Brain pericyte (primary cell): Measurements from ENCODE around the gene ANKHD1.
"Not testable (repeated sequence)": the region's sequence is repeated elsewhere in the genome, so short reads cannot be mapped to it uniquely, and the experiment has no call there.

Experiments used
- DNase-seq: peaks from one replicate; pipeline ENCODE4 v3.0.0-alpha.2; 2012; ENCODE audit warnings: low read depth, low spot score

ANKHD1 gene

DNA sequence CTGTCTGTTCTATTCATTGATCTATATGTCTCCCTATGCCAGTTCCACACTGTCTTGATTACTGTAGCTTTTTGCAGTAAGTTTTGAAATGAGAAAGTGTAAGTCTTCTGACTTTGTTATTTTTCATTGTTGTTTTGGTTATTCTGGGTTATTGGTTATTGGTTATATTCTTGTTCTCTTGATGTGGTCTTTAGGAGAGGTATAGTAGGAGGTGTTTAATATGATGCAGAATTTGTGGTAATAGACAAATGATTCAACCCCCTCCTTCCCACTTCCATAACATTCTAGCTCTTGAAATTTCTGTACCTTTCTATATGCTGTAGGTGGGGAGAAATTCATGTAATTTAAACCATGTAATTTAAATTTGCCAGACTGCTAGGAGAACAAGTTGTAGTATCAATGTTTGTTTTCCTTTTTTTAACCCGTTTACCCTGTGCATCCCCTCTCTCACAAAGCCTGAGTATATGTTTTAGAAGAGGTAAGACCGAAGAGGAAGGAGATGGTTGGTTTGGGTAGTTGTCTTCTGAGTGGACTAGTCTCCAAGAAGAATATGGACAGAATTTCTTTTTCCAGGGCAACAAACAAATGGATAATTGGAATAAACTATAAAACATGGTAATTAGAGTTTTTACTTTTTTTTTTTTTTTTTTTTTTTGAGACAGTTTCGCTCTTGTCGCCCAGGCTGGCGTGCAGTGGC lies 19.2 kb downstream of the ANKHD1 start:
- DNase-seq = no peak

DNA sequence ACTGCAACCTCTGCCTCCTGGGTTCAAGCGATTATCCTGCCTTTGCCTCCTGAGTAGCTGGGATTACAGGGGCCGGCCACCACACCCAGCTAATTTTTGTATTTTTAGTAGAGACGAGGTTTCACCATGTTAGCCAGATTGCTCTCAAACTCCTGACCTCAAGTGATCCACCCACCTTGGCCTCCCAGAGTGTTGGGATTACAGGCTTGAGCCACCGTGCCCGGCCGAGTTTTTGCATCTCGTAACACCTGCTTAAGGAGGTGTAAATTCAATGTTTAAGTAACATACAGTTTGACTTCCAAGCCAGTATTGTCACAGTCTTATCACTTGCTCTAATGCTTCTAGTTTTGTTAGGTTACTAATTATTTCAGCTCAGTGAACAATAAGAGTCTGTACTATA lies 19.7 kb downstream of the ANKHD1 start:
- DNase-seq = not testable (repeated sequence)

DNA sequence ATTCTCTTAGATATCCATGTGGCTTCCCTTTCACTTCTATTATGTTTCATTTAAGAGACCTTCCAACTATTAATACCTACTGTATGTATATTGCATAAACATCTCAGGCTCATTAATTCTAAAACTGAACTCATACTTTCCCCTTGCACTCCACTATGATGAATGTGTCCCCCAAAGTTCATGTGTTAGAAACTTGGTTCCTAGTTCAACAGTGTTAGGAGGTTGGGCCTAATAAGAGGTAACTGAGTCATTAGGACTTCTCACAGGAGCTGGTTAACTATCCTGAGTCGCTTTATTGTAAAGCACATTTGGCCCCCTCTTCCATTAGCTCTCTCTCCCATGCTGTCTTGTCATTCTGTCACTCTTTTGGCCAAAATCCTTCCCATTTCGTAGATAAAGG lies 22.0 kb downstream of the ANKHD1 start:
- DNase-seq = no peak

DNA sequence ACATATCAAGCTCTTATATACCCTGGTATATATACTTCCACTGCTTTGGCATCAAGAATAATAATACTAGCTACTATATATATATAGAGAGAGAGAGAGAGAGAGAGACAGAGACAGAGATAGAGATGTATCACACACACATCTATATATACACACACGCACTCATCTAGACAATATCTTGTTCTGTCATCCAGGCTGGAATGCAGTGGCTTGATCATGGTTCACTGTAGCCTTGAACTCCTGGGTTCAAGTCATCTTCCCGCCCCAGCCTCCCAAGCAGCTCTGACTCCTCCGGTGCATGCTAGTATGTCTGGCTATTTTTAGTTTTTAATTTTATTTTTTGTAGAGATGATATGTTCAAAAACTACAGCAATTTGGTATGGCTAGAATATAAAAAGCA lies 22.5 kb downstream of the ANKHD1 start:
- DNase-seq = no peak

DNA sequence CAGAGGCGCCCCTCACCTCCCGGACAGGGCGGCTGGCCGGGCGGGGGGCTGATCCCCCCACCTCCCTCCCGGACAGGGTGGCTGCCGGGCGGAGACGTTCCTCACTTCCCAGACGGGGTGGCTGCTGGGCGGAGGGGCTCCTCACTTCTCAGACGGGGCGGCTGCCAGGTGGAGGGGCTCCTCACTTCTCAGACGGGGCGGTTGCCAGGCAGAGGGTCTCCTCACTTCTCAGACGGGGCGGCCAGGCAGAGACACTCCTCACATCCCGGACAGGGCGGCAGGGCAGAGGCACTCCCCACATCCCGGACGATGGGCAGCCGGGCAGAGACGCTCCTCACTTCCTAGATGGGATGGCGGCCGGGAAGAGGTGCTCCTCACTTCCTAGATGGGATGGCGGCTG lies 26.1 kb downstream of the ANKHD1 start:
- DNase-seq = not testable (repeated sequence)

DNA sequence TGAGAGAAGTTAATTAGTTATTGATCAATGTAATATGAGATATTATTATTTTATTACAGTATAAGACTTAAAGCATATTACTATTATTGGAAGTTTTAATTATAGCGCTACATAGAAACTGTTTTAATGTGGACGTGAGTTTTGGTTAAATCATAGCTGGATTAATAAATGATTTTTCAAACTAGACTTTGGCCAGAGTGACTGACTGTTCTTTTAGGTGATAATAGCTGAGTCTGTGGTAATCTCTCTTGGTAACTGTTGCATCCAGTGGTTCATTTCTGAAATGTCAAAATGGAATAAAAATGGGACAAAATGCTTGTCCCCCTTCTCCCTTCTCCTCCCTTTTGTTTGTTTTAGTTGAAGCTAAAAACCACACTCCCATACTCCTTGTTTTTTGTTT lies 28.1 kb downstream of the ANKHD1 start:
- DNase-seq = no peak

DNA sequence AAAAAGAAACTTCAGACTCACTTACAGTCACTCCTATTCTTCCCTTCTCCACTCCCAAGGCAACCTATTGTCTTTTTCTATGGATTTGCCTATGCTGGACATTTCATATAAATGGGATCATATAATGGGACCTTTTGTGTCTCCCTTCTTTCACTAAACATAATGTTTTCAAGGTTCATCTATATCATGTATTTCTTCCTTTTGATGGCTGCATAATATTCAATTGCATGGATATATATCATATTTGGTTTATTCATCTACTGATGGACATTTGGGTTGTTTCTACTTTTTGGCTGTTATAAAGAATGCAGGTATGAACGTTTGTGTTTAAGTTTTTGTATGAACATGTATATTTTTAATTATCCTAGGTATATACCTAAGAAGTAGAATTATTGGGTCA lies 30.6 kb downstream of the ANKHD1 start:
- no peak for DNase-seq

DNA sequence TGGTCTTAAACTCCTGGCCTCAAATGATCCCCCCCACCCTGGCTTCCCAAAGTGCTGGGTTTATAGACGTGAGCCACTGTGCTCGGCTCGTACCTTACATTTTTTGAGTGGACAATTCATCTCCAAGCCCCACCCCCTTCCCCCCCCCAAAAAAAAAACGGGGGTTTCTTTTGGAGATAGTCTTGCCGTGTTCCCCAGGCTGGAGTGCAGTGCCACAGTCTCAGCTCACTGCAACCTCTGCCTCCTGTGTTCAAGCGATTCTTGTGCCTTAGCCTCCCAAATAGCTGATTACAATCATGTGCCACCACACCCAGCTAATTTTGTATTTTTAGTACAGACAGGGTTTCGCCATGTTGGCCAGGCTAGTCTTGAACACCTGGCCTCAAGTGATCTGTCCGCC lies 31.3 kb downstream of the ANKHD1 start:
- DNase-seq = no peak

DNA sequence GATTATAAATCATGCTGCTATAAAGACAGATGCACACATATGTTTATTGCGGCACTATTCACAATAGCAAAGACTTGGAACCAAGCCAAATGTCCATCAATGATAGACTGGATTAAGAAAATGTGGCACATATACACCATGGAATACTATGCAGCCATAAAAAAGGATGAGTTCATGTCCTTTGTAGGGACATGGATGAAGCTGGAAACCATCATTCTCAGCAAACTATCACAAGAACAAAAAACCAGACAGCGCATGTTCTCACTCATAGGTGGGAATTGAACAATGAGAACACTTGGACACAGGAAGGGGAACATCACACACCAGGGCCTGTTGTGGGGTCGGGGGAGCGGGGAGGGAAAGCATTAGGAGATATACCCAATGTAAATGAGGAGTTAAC lies 55.7 kb downstream of the ANKHD1 start:
- DNase-seq = not testable (repeated sequence)

DNA sequence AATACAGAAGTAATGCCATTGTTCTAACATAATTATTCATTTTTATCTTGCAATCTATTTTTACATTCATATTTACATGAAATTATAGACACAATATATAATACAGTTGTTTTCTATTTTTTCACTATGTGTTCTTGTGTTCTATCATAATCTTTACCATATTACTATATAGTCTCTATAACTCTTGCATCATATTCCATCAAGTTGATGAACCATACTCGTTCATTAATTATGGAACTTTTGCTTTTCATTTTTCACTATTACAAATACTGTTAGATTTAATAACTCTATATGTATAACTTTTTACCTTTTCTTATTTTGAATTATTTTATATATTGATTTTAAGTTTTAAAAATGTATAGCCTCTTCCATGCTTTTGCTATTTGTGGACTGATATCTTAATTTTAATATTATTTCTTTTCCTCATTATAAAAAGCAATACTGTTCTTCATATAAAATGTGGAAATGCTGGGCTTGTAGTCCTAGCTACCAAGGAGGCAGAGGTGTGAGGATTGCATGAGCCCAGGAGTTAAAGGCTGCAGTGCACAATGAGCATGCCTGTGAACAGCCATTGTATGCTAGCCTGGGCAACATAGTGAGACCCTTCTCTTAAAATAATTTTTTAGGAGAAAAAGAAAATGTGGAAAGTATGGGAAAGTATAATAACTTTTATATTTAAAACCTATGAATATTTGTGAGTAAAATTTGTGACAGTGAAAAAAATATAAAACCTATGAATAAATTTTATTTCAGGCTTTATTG lies 65.5 kb downstream of the ANKHD1 start:
- DNase-seq = no peak

DNA sequence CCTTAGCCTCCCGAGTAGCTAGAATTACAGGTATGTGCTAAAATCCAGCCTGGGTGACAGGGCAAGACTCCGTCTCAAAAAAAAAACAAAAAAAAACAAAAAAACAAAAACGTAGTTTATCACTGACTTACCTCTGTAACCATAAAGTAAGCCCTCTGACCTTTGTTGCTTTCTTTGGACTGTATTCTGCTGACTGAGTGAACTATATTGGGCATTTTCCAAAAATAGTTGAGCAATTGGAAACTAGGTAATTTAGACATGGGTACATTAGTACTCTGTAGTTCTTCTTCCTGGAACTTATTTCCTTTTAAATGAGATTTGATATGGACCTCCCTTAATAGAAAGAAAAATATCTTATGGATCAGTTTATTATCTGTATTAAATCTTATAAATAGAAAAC lies 66.6 kb downstream of the ANKHD1 start:
- DNase-seq = no peak

DNA sequence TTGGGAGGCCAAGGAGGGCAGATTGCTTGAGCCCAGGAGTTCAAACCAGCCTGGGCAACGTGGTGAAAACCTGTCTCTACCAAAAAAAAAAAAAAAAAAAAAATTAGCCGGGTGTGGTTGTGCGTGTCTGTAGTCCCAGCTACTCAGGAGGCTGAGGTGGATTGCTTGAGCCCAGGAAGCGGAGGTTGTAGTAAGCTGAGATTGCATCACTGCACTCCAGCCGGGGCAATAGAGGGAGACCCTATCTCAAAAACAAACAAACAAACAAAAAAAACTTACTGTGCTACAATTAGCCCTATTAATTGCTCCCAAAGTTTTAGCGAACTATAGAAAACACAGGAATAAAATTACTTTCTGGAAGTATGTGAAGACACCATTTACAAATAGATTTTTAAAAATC lies 67.6 kb downstream of the ANKHD1 start:
- no peak for DNase-seq

DNA sequence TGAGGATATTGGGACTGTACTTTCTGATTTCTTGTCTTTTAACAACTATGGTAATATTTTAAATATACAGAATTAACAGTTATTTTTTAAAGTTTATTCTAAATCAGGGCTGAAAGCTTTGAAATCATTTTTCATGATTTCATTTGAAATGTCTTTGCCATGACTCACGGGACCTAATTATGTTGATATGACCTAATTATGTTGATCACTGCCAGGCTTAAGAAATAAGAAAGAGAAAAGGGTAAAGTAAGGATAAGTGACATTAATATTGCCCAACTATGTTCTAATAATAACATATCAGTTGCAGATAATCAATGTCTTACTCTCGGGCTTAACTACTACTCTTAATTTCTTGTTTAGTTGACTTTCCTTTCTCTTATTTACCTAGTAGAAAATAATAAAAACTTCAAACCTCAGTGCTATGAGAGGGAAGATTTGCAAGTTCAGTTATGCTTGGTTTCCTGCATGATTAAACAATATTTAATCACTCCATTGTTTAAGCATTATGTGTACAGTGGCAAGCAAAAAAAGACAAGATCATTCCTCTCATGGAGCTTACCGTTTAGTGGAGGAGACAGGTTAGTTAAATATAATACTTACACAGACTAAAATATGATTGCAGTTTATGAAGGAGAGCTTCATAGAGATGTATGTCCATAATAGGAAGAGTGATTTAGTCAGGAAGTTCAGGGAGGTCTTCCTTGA lies 78.8 kb downstream of the ANKHD1 start:
- no peak for DNase-seq

DNA sequence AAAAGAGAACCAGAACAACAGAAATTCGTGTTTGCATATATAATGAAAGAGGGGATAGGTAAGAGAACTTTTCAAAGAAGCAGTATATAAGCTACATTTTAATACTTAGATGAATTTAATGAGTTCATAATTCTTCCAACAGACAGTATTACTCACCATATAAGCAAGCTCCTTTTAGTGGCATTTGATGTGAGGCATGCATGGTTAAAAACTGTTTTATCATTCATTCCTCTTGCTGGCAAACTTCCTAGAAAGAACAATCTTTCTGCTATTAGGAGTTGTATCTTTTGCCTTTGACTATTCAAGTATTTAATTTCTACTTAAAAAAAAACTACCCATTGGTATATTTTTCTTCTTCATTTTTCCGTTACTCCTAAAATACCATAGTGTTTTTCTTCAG lies 80.1 kb downstream of the ANKHD1 start:
- DNase-seq = no peak

DNA sequence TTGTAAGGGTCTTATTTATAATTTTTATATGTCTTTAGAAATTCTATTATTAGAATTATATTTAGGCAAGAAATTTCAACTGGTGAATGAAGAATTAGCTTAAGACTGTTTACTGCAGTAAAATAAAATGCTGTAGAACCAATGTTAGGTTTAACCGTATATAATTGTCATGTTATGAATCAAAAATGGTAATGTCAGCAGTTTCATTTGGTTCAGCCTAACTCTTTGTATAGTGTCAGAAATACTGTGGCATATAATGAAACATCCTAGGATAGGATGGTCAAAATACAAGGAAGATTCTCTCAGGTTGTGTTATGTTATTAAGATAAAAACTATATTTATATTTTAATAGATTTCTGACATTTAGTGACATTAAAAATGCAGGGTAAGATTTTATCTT lies 81.4 kb downstream of the ANKHD1 start:
- no peak for DNase-seq

DNA sequence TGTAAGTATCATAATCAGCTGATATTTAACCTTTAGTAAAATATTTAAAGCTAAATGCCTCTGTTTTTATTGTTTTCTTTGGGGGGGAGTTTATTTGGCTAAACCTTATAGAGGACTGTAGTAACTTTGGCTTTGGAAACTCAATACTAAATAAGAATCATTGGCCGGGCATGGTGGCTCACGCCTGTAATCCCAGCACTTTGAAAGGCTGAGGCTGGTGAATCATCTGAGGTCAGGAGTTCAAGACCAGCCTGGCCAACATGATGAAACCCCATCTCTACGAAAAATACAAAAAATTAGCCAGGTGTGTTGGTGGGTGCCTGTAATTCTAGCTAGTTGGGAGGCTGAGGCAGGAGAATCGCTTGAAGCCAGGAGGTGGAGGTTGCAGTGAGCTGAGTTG lies 86.5 kb downstream of the ANKHD1 start:
- DNase-seq = not testable (repeated sequence)

DNA sequence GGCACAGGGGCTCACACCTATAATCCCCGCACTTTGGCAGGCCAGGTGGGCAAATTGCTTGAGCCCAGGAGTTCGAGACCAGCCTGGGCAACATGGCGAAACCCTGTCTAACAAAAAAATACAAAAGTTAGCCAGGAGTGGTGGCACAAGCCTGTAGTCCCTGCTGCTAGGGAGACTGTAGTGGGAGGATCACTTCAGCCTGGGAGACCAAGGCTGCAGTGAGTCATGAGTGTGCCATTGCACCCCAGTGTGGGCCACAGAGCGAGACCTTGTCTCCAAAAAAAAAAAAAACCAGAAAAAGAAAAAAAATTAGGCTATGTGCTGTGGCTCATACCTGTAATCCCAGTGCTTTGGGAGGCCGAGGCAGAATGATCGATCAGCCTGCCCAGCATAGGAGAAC lies 87.3 kb downstream of the ANKHD1 start:
- no peak for DNase-seq

DNA sequence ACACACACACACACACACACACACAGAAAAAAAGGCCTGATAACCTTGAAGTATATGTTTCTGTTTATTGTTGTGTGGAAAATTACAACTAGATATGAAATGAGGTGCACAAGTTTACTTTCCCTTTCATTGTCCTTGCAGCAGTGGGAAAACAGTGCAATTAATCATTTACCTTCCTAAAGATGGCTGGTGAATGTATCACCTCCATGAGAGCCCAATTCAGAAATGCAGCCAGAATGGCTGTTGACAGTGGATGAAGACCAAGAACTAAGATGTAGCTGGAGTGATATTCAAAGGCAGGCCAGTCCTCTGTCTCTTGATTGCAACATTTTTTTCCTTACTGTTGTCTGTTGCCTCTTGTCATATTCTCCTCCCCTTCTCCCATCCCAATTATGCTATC lies 96.3 kb downstream of the ANKHD1 start:
- DNase-seq = no peak

DNA sequence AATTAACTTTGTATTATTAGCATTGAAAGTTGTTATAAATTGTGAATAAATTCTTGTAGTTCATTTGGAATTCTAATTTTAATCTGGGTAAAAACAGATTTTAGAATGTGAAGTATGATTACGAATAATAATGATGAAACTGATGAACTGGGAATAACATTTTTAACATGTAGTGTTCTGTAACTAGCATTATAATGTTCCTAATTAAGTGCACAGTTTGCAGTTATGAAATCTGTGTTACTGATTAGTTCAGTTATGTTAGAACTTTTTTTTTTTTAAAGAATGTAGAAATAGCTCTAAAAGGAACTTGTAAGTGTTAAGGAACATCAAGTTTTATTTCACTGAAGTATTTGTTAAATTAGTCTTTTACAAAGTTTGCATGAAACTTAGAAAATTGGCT lies 97.0 kb downstream of the ANKHD1 start:
- DNase-seq = no peak

DNA sequence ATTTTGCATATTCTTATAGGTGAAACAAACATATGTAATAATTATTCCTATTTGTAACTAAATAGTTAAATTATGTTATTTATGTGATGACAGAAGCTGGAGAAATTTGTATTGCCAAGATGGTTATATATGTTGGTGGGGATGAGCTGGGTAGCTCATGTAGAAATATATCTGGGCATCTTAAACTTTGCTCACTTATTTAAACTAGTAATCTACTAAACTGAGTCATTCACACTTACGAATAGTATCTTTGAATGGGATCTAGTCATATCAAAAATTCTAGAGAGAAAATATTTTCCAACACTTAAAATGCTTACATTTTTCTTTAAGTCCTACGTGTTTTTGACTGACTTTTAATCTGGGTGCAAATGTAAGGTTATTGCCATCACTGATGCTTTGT lies 101.2 kb downstream of the ANKHD1 start:
- DNase-seq = no peak

DNA sequence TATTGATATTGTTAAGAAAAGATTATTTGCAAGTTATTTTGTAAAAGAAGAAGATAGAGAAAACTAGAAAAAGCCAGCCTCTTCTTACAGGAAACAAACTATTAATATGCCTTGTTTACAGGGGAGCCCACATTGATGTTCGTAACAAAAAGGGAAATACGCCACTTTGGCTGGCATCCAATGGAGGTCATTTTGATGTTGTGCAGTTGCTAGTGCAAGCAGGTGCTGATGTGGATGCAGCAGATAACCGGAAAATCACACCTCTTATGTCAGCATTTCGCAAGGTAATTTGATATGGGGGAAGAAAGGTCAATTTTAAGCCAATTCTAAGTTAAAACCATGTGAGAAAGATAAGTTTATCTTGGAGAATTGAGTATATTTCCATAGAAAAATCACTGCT lies 108.3 kb downstream of the ANKHD1 start:
- no peak for DNase-seq

DNA sequence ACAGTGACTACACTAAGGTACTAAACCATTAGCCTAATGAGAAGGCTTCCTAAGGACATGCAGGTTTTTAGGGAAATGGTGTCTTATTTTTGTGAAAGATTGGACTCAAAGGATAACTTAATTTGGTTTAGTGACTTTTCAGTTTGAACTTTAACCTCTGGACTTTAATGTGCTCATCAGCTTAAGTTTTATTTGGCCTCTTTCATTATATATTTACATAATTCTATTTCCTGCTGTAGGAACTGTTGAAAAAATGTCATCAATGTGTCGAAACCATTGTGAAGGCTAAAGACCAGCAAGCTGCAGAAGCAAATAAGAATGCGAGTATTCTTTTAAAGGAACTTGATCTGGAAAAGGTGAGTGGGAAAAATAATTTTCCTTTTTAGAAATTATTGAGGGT lies 111.5 kb downstream of the ANKHD1 start:
- no peak for DNase-seq

DNA sequence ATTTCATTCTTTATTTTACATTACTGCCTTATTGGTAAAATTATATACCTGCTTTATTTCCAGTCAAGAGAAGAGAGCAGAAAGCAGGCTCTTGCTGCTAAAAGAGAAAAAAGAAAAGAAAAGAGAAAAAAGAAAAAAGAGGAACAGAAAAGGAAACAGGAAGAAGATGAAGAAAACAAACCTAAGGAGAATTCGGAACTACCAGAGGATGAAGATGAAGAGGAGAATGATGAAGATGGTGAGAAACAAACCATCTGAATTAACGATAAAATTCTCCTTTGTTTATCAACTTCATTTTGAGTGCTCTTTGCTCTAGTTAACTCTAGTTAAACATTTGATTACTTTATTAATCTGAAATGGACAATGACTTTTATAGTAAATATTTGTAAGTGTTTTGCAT lies 122.4 kb downstream of the ANKHD1 start:
- no peak for DNase-seq
